ENCODE results near the gene CASP8AP2. TPM values are rescaled to one million over a fixed set of nuclear protein-coding genes. Genes with fewer than 3 reads are reported as not detected.

The CASP8AP2 gene
- total and polyA plus RNA-seq, 11 donors: 4.4 to 16.2 (median 11.8) TPM

DNA sequence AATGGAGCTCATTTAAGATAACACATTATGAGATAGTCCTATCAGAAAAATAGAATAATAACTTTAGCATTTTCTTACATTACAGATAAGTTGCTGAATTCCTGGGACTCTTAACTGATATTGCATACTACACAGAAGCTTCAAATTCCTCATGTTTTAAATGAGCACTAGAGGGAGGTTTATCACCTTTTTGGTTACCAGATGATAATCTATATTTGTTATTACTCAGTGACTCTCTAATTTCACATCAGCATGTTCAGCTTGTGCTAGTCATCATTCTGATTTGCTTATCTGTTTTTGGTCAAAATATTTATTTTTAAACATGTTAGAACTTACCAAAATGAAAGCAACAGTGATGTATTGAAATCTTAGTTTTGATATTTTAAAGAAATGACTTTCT is 44.0 kb downstream of the CASP8AP2 start:
- intact Hi-C loops (cut with DNase I): no loop called here
- H3K36me3 ChIP-seq: peaks cover 0 to 63% (median 44%) of the 10 kb centered on the region in 9 donors
- ATAC-seq (no peak), DNase-seq (no peak)
- no peak overlapping the region for H3K27ac ChIP-seq
- no peaks in the 10 kb centered on the region for H3K9me3 ChIP-seq
- H3K4me3 ChIP-seq: no peak overlapping the region
- H3K27me3 ChIP-seq: no peaks in the 10 kb centered on the region
- no peaks in the 10 kb centered on the region for H3K4me1 ChIP-seq
- TF ChIP-seq POLR2A (IDR thresholded peaks at IDR 0.05): no peak
- TF ChIP-seq, protein P1, sequence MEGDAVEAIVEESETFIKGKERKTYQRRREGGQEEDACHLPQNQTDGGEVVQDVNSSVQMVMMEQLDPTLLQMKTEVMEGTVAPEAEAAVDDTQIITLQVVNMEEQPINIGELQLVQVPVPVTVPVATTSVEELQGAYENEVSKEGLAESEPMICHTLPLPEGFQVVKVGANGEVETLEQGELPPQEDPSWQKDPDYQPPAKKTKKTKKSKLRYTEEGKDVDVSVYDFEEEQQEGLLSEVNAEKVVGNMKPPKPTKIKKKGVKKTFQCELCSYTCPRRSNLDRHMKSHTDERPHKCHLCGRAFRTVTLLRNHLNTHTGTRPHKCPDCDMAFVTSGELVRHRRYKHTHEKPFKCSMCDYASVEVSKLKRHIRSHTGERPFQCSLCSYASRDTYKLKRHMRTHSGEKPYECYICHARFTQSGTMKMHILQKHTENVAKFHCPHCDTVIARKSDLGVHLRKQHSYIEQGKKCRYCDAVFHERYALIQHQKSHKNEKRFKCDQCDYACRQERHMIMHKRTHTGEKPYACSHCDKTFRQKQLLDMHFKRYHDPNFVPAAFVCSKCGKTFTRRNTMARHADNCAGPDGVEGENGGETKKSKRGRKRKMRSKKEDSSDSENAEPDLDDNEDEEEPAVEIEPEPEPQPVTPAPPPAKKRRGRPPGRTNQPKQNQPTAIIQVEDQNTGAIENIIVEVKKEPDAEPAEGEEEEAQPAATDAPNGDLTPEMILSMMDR (IDR thresholded peaks at IDR 0.05): no peak

DNA sequence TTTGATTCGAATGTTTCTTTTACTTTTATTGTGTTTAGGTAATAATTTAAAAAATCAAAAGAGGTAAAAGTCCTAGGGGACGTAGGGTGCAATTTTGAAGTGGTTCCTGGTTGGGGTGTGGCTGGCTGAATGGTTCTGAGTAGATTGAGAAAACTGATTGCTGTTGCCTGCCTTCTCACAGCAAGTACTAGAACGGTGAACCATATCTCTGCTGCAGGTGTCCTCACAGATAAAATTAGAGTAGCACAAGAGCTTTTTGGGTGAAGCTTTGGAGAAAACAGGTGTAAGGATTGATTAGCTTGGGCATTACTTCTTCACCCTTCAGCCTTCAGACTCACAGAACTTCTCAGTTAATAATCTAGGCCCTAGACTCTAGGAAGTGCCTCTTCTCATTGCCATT is 44.8 kb downstream of the CASP8AP2 start:
- DNase-seq: no peak
- H3K4me3 ChIP-seq: no peak overlapping the region
- intact Hi-C loops (cut with DNase I): no loop called here
- WGBS, 4 donors: 80 to 94% (median 88%) methylated on average over 3 of the region's 3 CpGs
- H3K27me3 ChIP-seq: no peaks in the 10 kb centered on the region
- no peaks in the 10 kb centered on the region for H3K4me1 ChIP-seq
- ATAC-seq: no peak
- no peaks in the 10 kb centered on the region for H3K9me3 ChIP-seq
- H3K27ac ChIP-seq: no peak overlapping the region
- TF ChIP-seq, protein P1 (IDR thresholded peaks at IDR 0.05): no peak
- no peak for TF ChIP-seq POLR2A (IDR thresholded peaks at IDR 0.05)
- H3K36me3 ChIP-seq: peaks cover 0 to 55% (median 38%) of the 10 kb centered on the region in 9 donors

DNA sequence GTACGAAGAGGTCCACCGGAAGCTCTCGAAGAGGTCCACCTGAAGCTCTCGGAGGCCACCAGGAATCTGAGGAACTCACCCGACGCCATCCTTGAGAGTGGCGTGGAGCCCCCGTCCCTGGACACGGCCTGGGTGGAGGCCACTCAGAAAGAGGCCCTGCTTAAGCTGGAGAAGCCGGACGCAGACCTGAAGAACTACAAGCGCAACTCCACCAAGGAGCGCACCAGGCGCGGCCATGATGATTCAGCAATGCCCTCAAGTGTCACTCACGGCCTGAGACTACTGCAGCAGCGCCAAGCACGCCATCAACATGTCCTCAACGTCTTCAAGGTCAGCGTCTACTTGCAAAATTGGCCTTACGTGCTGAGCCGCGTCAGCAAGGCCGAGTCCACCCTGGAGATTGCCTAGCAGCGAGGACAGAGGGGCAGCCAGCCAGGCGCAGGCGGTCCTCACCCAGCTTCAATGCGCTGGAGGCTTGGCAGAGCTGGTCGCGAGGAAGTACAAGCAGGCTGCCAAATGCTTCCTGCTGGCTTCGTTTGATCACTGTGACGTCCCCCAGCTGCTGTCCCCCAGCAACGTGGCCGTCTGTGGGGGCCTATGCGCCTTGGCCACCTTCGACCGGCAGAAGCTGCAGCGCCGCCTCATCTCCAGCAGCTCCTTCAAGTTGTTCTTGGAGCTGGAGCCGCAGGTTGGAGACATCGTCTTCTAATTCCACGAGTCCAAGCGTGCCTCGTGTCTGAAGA is 56.9 kb downstream of the CASP8AP2 start:
- DNase-seq (no peak), ATAC-seq (no peak)
- Histone ChIP-seq H3K4me3 (no peak overlapping the region), H3K36me3 (no peaks in the 10 kb centered on the region), H3K4me1 (peaks cover 0 to 5% (median 0%) of the 10 kb centered on the region in 12 donors), H3K27me3 (peaks cover 0 to 38% (median 14%) of the 10 kb centered on the region in 9 donors), H3K27ac (no peak overlapping the region), H3K9me3 (no peaks in the 10 kb centered on the region)
- WGBS, 4 donors: 82 to 89% (median 89%) methylated on average over 35 to 44 of the region's 44 CpGs
- TF ChIP-seq, protein P1 (IDR thresholded peaks at IDR 0.05): no peak
- TF ChIP-seq POLR2A (IDR thresholded peaks at IDR 0.05): no peak
- intact Hi-C loops (cut with DNase I): no loop called here

DNA sequence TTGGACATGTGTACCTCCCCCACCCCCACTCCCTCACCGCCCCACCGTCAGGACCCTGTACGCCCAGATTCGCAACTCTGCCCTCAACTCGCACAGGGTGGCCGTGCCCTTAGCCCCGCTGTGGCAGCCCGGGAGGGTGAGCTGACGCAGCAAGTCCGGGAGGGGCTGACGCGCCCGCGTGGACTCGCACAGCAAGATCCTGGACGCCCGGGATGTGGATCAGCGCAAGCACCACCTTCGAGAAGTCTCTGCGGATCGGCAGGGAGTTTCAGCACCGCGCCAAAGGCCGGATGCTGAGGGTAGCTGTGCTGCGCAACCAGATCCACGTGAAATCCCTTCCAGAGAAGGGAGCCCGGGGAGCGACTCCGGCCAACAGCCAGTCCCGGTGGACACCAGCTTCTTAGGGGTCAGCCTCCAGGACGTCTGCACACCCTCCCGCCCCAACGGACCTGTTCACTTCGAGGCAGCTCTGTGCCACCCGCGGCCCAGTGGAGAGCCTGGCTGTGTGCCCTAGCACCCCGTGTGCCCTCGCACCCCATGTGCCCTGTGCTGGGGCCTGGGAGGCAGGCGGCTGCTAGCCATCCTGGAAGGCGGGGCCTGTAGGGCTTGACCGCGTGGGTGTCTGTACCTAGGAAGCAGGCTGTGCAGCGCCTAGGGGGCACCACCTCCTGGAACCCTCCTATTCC is 57.9 kb downstream of the CASP8AP2 start:
- no peak overlapping the region for H3K27ac ChIP-seq
- no peak for DNase-seq
- H3K36me3 ChIP-seq: no peaks in the 10 kb centered on the region
- H3K4me1 ChIP-seq: peaks cover 0 to 5% (median 0%) of the 10 kb centered on the region in 12 donors
- ATAC-seq: peak in 2 of 4 donors; percentile 22 to 52
- no peak for TF ChIP-seq POLR2A (IDR thresholded peaks at IDR 0.05)
- TF ChIP-seq, protein P1 (IDR thresholded peaks at IDR 0.05): no peak
- intact Hi-C loops (cut with DNase I): no loop called here
- H3K9me3 ChIP-seq: no peaks in the 10 kb centered on the region
- no peak overlapping the region for H3K4me3 ChIP-seq
- peaks cover 0 to 49% (median 21%) of the 10 kb centered on the region in 9 donors for H3K27me3 ChIP-seq
- 16 to 17% (median 16%) methylated on average over 6 to 43 of the region's 43 CpGs for whole genome bisulfite sequencing, 4 donors

All from heart left ventricle (tissue), 16 donors.